Stimulated activated CD4-positive, alpha-beta T cell treated with anti-CD3 and anti-CD28 coated beads, Interleukin-12 subunit alpha, Interleukin-12 subunit beta, amount 100 ng/mL, for 24 hours (primary cell): Measurements from ENCODE around the gene ATP6V1B1.

Experiments used
- DNase-seq, 2 experiments: peaks; one replicate each; pipeline ENCODE4 v3.0.0-alpha.2; 2020; ENCODE audit warnings: low read depth in 2 of 2

The ATP6V1B1 gene

DNA sequence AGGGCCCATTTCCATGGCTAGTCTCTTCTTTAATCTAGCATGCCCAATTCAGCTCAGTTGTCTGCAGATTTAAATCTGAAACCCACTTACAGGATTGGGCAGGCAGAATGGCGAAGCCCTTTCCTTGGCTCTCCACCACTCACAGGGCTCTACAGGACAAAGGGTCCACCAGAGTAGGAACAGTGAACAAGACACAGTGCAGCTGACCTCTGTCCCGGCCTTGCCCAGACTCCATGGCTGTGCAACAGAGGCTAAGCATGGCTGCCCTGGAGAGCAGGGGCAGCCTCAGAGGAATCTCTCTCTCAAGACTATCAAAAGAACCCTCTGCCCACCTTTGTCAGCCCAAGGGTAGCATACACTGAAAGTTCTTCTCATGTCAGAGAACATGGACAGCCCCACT is 9.7 kb upstream of the ATP6V1B1 start:
- DNase-seq: no peak

DNA sequence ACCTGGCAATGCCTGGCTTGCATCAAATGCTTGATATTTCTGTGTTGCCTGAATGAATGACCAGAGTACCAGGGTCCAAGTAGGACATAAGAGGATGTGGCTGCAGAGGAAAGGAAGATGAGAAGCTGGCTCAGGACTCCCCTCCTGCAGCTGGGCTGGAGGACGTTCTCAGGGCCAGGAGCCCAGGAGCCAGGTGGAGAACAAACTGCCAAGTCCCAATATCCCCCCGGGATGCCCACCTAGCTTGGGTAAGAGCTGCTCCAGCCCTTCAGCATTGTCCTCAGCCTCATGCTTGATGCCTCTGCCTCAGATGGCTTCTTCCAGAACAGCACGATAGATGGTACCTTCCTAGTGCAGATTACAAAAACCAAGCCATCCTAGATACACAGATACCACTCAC is 8.6 kb upstream of the ATP6V1B1 start:
- DNase-seq: no peak

DNA sequence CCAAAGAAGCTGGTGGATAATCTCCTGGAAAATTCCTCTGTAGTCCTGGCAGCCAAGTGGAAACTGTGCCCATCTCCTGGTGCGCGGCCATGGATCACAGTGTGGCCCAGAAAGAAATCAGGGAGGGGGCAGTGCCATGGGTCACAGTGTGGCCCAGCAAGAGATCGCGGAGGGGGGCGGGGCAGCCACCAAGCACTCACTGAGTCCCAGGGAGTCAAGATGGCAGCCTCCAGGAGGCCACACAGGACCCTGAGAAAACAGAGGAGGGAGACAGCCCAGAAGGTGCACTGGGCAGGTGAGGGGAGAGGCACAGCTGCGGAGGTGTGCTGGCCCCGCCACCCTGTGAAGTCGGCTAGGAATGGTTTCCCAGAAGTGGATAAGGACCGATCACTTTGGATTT is 8.1 kb upstream of the ATP6V1B1 start:
- DNase-seq: no peak

DNA sequence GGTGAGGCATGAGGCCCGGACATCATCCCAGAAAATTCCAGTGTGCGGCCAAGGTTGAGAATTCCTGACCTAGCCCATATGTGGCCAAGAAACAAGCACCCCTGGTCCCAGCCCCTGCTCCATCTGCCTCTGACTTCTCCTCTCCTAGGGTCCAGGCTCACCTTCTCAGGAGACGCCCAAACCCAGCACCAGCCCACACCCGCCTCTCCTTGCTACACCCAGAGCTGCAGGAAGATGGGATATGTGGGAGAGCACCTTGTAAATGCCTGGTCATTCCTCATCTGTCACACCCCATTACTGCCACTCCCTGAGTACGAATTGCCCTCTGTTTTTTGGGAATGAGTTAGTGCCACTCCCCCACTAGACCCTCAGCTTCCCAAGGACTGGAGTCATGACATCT is 7.3 kb upstream of the ATP6V1B1 start:
- DNase-seq: no peak

DNA sequence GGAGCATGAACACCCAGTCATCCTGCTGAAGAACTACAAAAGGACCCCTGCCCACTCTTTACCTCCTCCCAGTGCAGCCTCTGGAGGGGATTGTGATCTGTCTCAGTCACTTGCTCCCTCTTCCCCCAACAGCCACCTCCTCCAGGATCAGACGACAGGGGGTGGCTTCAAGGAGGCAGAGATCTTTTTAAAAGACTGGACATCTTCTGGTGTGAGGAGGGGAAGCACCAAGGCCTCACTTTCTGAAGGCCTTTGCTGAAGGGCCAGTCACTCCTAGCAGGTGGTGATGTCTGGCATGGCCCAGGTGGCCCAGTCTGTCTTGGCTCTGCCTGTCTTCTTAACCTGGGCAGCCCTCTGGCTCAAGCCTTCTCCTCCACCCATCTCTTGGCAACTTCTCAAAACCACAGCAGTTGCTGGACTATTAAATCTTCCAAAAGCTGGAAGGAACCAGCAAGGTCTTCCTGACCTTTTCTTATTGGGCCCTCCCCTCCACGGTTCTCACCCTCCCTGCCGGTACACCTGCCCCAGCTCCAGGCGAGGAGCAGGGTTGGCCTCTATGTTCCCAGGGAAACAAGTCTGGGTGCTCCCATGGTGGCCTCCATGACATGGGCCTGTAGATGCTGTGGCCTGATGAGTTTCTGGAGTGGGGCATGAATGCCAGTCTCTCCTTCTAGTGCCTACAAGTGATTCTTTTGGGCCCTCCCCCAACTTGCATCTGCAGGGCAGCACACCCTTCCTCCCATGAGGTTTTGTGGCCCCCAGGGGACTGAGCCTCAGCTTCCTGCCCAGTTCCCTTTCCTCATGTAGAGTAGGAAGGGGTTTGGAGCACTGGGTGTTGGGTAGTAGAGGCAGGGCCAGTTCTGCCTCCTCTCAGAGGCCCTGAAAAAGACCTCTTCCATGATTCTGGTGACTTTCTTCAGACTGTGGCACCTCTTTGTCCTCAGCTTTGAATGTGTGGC is 5.0 kb upstream of the ATP6V1B1 start:
- no peak for DNase-seq

DNA sequence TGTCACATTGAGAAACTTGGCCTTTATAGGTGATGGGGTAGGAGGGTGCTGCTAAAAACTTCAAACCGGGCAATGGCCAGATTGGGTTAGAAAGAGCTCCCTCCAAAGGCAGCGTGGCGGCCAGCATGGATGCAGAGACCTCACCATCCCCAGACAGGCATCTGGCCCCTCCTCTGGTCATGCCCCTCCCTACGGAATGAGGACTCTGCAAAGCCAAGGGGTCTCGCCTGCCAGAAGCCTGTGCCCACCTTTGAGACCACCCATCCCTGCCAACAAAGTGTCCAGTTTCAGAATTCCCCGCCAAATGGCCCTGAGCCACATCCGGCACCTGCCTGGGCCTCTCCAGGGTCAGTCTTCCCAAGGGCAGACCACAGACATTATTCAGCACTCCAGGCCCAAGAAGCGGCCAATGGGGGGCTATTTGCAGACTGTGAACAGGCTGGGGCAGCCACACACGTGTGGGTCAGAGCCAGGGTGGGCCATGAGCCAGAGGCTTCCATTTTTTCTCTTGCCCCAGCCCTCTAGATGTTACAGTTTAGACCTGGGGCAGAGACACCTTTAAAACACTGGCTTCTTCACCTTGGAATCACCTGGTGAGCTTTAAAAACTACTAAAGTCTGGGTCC is 4.2 kb upstream of the ATP6V1B1 start:
- DNase-seq: no peak

DNA sequence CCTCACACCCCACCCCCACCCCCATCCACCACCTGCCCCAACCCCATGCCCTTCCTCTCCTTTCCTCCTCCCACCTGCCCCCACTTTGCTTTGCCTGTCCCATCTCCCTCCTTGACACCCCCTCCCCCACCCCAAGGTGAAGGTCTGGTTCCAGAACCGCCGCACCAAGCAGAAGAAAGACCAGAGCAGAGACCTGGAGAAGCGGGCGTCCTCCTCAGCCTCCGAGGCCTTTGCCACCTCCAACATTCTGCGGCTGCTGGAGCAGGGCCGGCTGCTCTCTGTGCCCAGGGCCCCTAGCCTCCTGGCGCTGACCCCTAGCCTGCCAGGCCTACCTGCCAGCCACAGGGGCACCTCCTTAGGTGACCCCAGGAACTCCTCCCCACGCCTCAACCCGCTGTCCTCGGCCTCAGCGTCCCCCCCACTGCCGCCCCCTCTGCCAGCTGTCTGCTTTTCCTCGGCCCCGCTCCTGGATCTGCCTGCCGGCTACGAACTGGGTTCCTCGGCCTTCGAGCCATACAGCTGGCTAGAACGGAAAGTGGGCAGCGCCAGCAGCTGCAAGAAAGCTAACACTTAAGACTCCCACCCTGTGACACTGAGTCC is 3.0 kb upstream of the ATP6V1B1 start:
- DNase-seq: no peak

DNA sequence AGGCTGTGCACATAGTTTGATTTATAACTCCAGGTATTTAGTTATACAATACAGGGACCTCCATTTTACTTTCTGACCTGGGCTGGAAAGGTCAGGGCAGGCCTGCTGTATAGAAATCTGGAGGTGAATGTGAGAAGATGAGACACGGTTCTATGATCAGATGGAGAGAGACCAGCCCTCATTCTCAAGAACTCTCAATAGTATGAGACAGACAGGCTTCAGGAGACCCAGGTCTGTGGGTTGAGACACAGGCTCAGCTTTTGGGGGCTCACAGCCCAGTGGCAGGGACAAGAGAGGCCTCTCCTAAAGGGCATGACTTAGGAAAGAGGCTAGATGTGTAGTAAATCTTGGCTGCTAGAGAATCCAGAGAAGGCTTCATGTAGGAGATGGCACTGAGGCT is 719 bp upstream of the ATP6V1B1 start:
- DNase-seq: no peak

DNA sequence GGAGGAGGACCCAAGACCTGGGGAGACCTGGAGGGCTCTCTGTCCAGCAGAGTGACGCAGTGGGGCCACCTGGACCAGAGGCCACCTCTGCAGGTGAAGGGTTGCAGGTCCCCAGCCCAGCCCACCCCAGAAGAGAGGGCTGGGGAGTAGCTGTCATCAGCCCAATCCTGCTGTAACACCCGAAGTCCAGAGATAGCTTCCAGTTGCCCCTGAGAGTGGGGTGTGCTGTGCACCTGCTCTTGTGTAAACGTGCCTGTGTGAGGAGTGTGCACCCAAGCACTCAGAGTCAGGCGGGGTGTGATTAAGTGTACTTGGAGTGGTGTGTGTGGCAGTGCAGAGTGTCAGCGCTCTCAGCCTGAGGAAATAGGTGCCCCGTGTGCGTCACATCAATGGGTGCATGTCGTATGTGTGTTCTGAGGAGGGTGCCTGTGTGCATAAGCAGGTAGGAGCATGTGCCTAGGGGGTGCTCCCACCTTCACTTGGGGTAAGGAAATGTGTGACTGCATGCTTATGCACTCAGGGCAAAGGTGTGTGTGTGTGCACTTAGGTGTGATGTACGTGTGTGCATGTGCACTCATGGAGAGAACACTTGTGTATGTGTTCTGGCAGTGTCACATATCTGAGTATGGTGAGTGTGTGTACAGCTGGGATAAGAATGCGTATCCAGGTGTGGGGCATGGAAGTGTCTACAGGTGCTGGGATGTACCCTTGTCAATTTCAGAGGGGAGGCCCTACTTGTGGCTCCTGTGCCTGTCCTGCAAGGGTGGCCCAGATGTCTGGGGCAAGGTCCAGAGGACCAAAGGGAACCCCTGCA is 672 bp downstream of the ATP6V1B1 start:
- no peak for DNase-seq

DNA sequence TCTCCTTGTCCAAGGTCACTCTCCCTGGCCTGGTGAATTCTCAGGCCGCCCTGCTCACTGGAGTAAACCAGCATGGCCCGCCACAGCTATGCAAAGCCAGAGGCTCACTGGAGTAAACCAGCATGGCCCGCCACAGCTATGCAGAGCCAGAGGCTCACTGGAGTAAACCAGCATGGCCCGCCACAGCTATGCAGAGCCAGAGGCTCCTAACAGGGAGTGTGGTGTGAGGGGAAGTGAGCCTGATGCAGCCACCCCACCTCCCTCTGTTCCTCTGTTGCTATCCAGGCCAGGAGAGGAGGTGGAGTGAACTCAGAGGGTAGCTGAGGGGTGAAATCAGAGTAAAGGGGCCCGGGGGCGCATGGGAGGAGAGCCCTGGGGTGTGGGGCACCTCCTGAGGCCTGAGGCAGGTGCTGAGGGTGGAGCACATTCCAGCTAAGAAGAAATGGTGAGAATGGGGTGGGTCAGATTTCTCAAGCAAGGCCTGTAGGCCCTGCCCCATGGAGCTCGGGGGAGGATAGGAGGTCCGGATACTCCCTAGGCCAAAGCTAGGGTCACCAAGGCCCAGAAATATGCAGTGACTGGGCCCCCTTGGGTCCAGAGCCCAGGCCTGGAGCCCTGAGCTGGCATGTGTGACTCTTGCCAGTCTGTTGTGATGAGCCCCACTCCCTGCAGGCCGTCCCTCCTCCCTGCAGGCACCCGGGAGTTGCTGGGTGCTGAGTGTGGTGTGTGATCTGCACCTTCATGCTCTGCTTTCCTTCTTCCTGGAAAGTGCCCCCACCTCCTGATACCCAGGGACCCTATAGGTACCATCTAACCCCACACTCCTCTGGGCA is 1.5 kb downstream of the ATP6V1B1 start:
- DNase-seq: no peak

DNA sequence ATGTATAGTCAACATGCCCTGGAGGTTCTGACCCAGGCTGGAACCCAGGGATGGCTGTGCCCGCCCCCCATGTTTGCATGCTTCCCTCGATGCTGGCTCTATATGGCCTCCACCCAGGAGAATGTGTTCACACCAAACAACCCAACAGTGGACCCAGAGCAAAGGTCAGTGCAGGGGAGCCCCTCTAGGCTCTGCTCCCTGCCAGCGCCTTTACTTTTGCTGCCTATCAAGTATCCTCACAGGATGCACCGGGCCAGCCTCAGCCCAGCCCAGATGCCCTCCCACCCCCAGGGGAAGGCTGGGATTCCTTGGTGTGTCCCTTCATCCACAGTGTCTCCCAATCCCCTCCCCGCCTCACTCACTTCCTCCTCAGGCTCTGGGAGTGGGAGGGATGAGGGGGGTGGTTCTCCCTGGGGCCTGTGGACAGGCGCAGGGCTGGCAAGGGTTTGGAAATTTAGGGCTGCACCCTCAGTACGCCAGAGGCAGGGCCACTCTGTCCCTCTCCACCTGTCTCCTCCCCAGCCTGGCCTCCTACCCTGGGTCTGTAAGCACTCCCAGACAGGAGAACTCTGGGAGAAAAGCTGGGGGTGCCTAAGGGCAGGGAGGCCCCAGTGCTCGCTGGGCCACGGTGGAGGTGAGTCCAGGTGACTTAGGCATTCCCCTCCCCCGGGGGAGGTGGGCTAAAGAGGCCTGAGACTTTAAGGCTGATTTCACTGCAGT is 2.3 kb downstream of the ATP6V1B1 start:
- DNase-seq: no peak

DNA sequence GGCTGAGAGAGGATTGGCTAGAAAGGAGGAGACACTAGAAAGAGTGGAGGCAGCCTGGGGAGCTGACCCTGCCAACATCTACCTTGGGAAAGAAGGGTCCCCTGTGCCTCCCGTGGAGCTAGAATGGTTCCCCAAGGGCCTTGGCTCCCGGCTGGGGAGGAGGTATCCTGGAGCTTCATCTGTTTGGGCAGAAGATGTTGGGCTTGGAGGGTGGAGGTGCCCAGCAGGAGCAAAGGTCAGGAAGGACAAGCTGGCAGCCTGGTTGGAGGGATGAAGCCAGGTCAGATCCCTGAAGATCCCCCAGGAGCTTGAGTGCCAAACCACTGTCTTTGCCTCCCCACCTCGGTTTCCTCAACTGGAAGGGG is 2.9 kb downstream of the ATP6V1B1 start:
- no peak for DNase-seq

DNA sequence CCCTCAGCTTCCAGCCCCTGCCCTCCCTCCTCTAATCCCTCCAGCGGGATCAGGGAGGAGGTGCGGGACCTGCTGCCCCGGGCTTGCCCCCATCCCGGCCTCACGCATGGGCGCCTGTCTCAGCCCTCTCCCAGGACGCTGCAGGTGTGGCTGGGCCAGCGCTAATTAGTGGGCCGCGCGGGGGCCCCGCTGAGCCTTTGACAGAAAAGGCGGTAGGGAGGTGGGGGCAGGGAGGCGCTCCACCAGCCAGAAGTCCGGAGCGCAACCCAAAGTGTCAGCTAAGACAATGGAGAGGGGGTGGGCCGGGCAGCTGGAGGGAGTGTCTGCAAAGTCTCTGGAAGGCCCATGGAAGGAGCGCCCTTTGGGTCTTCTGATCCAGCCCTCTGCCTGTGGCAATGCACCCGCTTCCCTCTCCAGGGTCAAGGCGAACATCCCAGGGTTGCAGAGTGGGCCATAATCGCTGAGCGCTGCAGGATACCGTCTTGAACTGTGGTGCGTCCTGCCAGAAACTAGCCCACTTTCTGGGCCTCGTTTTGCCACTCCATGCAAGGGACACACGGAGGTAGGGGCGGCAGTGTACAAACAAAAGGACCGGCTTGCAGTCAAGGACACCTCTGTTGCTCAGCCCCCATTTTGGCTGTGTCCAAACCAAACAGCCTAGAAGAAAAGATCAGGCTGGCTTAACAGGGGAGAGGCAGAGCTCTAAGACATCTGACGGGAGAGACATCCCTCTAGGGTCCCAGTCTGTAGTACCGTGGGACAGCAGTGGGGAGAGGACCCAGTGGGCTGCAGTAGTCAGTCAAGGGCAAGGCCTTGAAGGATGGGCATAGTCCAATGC is 3.5 kb downstream of the ATP6V1B1 start:
- no peak for DNase-seq

DNA sequence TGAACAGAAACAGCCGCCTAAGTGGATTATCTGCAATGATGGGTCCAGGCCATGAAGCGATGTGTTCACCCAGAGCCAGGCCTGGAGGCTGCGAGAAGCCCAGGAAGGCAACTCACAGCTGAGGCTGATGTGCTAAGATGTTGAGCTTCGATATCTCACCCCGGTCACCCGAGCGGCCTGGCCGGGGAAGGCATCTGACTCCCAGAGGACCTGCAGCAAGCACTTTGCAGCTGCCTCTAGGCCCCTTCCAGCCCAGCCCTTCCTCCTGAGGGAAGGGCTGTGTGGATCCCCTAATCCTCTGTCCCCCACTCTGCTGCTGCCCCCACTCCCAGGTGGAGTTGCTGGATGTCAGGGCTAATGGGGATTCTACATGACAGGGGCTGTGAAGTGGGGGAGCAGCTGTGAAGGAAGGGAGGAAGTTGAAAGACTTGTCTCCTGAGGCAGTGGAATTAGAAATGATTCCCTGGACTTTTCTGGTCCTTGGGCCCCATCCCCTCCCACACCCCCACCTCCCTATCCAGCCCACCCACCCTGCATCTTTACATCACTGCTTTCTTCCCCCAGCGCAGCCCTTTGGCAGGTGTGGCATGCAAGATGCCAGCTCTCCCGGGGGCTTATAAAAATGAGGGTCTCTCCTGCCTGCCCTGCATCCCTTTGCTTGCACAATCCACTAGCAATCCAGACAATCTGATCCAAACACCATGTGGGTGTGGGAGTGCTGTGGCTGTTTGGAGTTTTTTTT is 4.3 kb downstream of the ATP6V1B1 start:
- DNase-seq: no peak

DNA sequence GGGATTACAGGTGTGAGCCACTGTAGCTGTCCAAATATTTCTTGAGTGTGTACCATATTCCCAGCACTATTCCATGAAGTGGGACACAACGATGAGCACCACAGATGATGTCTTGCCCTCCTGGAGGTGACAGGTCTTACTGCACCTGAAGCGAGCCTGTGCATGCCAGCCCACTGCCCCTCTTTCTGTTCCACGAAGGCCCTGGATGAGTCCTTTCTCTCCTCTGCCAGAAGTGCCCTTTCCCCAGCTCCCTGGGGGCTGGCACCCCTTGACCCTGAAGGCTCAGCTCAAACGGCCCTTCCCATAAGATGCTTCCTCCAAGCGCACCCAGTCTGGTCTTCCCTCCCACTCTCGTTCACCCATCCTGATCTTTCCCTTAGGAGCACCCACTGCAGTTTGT is 5.5 kb downstream of the ATP6V1B1 start:
- no peak for DNase-seq

DNA sequence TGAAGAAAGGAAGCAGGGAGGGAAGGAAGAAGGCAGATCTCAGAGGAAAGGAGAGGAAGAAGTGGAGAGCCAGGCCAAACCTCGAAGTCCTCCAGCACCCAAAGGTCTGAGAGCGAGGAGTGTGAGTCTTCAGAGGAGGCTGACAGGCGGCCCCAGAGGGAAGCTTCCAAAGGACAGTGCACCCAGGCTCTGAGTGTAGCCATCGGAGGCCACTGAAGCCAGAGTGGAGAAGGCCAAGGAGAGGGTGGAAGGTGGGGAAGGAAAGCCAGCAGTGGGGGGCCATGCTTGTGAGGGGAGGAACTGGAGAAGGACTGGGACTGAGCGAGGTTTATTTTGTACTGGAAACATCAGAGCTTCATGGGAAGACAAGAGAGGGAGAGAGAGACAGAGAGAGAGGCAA is 6.0 kb downstream of the ATP6V1B1 start:
- DNase-seq: no peak

DNA sequence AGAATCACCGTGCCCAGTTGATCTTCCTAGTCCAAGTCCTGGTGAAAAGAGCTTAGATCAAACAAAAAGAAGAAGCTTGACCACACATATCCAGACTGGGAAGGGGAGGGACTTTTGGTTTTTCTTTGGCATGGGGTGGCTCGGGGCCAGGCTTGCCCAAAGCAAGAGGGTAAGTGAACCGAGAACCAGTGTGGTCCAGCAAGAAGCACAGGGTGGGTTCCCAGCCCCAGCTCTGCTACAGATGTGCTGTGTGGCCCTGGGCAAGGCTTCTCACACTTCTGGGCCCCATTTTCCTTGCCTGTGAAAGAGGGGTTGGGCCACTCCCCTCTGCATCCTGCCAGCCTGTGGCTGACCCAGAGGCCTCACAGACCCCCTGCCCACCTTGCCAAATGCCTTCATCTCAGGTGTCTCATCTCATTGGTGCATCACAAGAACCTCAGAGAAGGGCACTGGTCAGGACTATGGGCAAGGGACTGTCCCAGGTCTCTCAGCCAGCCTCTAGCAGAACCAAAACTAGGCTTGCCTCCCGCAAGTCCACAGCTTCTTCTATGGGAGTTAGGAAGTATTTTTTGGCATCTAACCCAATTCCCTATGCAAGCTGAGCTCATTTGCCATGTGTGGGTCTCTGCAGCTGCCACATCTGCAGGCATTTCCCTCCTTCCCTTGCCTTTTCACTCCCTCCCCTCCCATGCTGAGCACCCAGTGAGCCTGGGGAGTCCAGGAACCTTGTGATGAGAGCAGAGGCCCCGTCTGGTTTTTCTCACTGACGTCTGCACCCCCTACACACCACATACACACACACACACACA is 6.9 kb downstream of the ATP6V1B1 start:
- DNase-seq: no peak
